RWPE2 (cell line): Measurements from ENCODE around the gene ASB2.

Source experiments
- ATAC-seq: fragments of 200-7000 bp; cut with Tn5 transposase; 3 replicates; pipeline ENCODE4 v1.9.1; 2021; ENCODE audit warnings: low read depth
- DNase-seq: peaks from one replicate; pipeline ENCODE4 v3.0.0-alpha.2; 2020; ENCODE audit warnings: low spot score
- H3K27ac ChIP-seq: fragments of 450-650 bp; 2 replicates; pipeline ENCODE4 v1.5.1; 2017; ENCODE audit warnings: mild to moderate bottlenecking; ENCODE audit not compliant: poor library complexity, severe bottlenecking
- H3K27me3 ChIP-seq: fragments of 250-450 bp; sonication (Bioruptor Pico); 2 replicates; pipeline ENCODE4 v1.5.1; 2021; ENCODE audit warnings: mild to moderate bottlenecking, moderate library complexity; ENCODE audit not compliant: insufficient read depth, poor library complexity, severe bottlenecking
- H3K36me3 ChIP-seq: fragments of 250-450 bp; sonication (Bioruptor Pico); 2 replicates; pipeline ENCODE4 v1.5.1; 2020; ENCODE audit warnings: low read depth, mild to moderate bottlenecking, moderate library complexity
- H3K4me1 ChIP-seq: fragments of 250-450 bp; sonication (Bioruptor Pico); 2 replicates; pipeline ENCODE4 v1.5.1; 2021; ENCODE audit warnings: mild to moderate bottlenecking, moderate library complexity; ENCODE audit not compliant: insufficient read depth, poor library complexity, severe bottlenecking
- H3K4me3 ChIP-seq: fragments of 250-450 bp; sonication (Bioruptor Pico); 2 replicates; pipeline ENCODE4 v1.5.1; 2021; ENCODE audit warnings: mild to moderate bottlenecking, moderate library complexity; ENCODE audit not compliant: severe bottlenecking
- H3K9me3 ChIP-seq: fragments of 250-450 bp; sonication (Bioruptor Pico); 2 replicates; pipeline ENCODE4 v1.5.1; 2021; ENCODE audit warnings: mild to moderate bottlenecking, moderate library complexity; ENCODE audit not compliant: severe bottlenecking
- CTCF ChIP-seq: fragments of 450-650 bp; IDR thresholded peaks from one replicate; pipeline ENCODE4 v1.5.1; 2017; ENCODE audit warnings: mild to moderate bottlenecking, moderate library complexity; ENCODE audit not compliant: poor library complexity, severe bottlenecking

The ASB2 gene

GRCh38 chr14:93977171-93977570 lies 801 bp upstream of the ASB2 start:
- no peaks in the 10 kb centered on the region for H3K36me3 ChIP-seq
- no peak for TF ChIP-seq CTCF
- no peaks in the 10 kb centered on the region for H3K4me1 ChIP-seq
- DNase-seq (no peak), ATAC-seq (no peak)
- no peak overlapping the region for H3K4me3 ChIP-seq
- H3K27ac ChIP-seq: no peak overlapping the region
- no peaks in the 10 kb centered on the region for H3K27me3 ChIP-seq
- no peaks in the 10 kb centered on the region for H3K9me3 ChIP-seq

- Histone ChIP-seq H3K9me3 (no peaks in the 10 kb centered on the region), H3K36me3 (no peaks in the 10 kb centered on the region), H3K4me3 (no peak overlapping the region), H3K27ac (no peak overlapping the region), H3K27me3 (no peaks in the 10 kb centered on the region), H3K4me1 (no peaks in the 10 kb centered on the region)
- DNase-seq (no peak), ATAC-seq (no peak)
- no peak for TF ChIP-seq CTCF
Observed at GRCh38 chr14:93975791-93976476, 436 bp downstream of the ASB2 start.

GRCh38 chr14:93974833-93975232 lies 1.5 kb downstream of the ASB2 start:
- DNase-seq (no peak), ATAC-seq (no peak)
- TF ChIP-seq CTCF: no peak
- Histone ChIP-seq H3K27ac (no peak overlapping the region), H3K4me3 (no peak overlapping the region), H3K4me1 (no peaks in the 10 kb centered on the region), H3K9me3 (no peaks in the 10 kb centered on the region), H3K36me3 (no peaks in the 10 kb centered on the region), H3K27me3 (no peaks in the 10 kb centered on the region)

- H3K27me3 ChIP-seq: no peaks in the 10 kb centered on the region
- no peaks in the 10 kb centered on the region for H3K9me3 ChIP-seq
- no peak overlapping the region for H3K4me3 ChIP-seq
- no peak for ATAC-seq
- no peaks in the 10 kb centered on the region for H3K4me1 ChIP-seq
- DNase-seq: no peak
- no peaks in the 10 kb centered on the region for H3K36me3 ChIP-seq
- no peak for TF ChIP-seq CTCF
- H3K27ac ChIP-seq: no peak overlapping the region
Observed at GRCh38 chr14:93974299-93974698, 2.1 kb downstream of the ASB2 start.

- Histone ChIP-seq H3K27ac (no peak overlapping the region), H3K4me3 (no peak overlapping the region), H3K4me1 (no peaks in the 10 kb centered on the region), H3K27me3 (no peaks in the 10 kb centered on the region), H3K9me3 (no peaks in the 10 kb centered on the region), H3K36me3 (no peaks in the 10 kb centered on the region)
- DNase-seq (no peak), ATAC-seq (no peak)
- TF ChIP-seq CTCF: no peak
Observed at GRCh38 chr14:93973607-93974006, 2.8 kb downstream of the ASB2 start.
